HepG2 (cell line): ENCODE data around the gene GLE1. TPM values are rescaled to one million over a fixed set of nuclear protein-coding genes. Genes with fewer than 3 reads are reported as not detected.

ENCODE experiments used
- ATAC-seq: fragments of 200-7000 bp; cut with Tn5 transposase; 3 replicates; pipeline ENCODE4 v1.9.1; 2020; ENCODE audit warnings: mild to moderate bottlenecking, moderate library complexity
- BruUV-seq: library from RNA; stranded (reverse); fragments of 400-500 nt; replicated peaks from 2 replicates; lab custom pipeline; 2021; lab: Mats Ljungman, UMichigan
- CTCF ChIA-PET: fragments of 300-600 bp; formaldehyde crosslinking; extraction: SDS; loops from one replicate; lab custom pipeline; 2021; ENCODE audit warnings: low total read pairs, inconsistent platforms, low intra/inter-chr PET ratio; lab: Yijun Ruan, JAX
- POLR2A ChIA-PET: fragments of 350-600 bp; sonication (Branson Sonifier 250); formaldehyde crosslinking; loops from one replicate; lab custom pipeline; 2020; ENCODE audit warnings: antibody characterized with exemption, inconsistent platforms; lab: Yijun Ruan, JAX
- DNase-seq: peaks from one replicate; pipeline ENCODE4 v3.0.0-alpha.2; 2015; ENCODE audit warnings: low spot score
- FAIRE-seq: peaks from 3 replicates; lab custom pipeline; 2011; peaks lifted over from hg19 to GRCh38; lab: Jason Lieb, UNC
- H2AFZ ChIP-seq: one replicate; pipeline ENCODE4 v1.6.1; 2011; ENCODE audit warnings: low read length, inconsistent platforms
- H3K27ac ChIP-seq: fragments of 300-600 bp; 3 replicates; pipeline ENCODE4 v1.8.0; 2011; ENCODE audit warnings: mixed run types, mild to moderate bottlenecking, mixed read lengths, low read length, inconsistent platforms; ENCODE audit not compliant: insufficient read depth; ENCODE audit errors: extremely low read length
- H3K27me3 ChIP-seq, 2 experiments: fragments of 200-600 bp in 1 of 2; 2 replicates in 1 of 2; 3 replicates in 1 of 2; pipeline versions ENCODE4 v1.6.0 to v1.8.0; 2011; ENCODE audit warnings: low read length in 2 of 2, mild to moderate bottlenecking in 2 of 2, moderate library complexity in 2 of 2, inconsistent platforms in 1 of 2; ENCODE audit not compliant: insufficient read depth in 2 of 2, control insufficient read depth in 1 of 2
- H3K36me3 ChIP-seq, 2 experiments: fragments of 200-600 bp in 1 of 2; replicated peaks in 1 of 2; 2 replicates in 1 of 2; 3 replicates in 1 of 2; pipeline versions ENCODE4 v1.5.1 to v1.8.0; 2011; ENCODE audit warnings: low read length in 2 of 2, inconsistent platforms in 1 of 2; ENCODE audit not compliant: insufficient read depth in 2 of 2, control insufficient read depth in 1 of 2
- H3K4me1 ChIP-seq: 2 replicates; pipeline ENCODE4 v1.5.1; 2012; ENCODE audit warnings: low read length, inconsistent platforms; ENCODE audit not compliant: insufficient read depth
- H3K4me2 ChIP-seq: 2 replicates; pipeline ENCODE4 v1.6.0; 2011; ENCODE audit warnings: low read depth, low read length, inconsistent platforms
- H3K4me3 ChIP-seq, 3 experiments: fragments of 200-600 bp in 1 of 3; sonication (generic), shearing (Covaris generic) in 1 of 3; replicated peaks in 1 of 3; 2 replicates each; pipeline ENCODE4 v1.5.1; 2011 to 2016; ENCODE audit warnings: low read length in 3 of 3, inconsistent platforms in 2 of 3, low read depth in 2 of 3, mild to moderate bottlenecking in 2 of 3, control low read depth in 1 of 3, mixed read lengths in 1 of 3; ENCODE audit not compliant: insufficient read depth in 1 of 3
- H3K79me2 ChIP-seq: one replicate; pipeline ENCODE4 v1.6.1; 2011; ENCODE audit warnings: low read length, inconsistent platforms; ENCODE audit not compliant: insufficient read depth
- H3K9ac ChIP-seq: 2 replicates; pipeline ENCODE4 v1.6.0; 2011; ENCODE audit warnings: mild to moderate bottlenecking, low read depth, low read length, inconsistent platforms; ENCODE audit not compliant: insufficient read depth
- H3K9me3 ChIP-seq: 2 replicates; pipeline ENCODE4 v1.5.1; 2012; ENCODE audit warnings: mild to moderate bottlenecking, low read length
- H4K20me1 ChIP-seq: 2 replicates; pipeline ENCODE4 v1.6.0; 2011; ENCODE audit warnings: inconsistent platforms, mild to moderate bottlenecking, low read length, moderate library complexity; ENCODE audit not compliant: insufficient read depth
- AKAP8 ChIP-seq: sonication (generic); formaldehyde crosslinking; IDR thresholded peaks from 2 replicates; pipeline ENCODE4 v1.5.1; 2020; ENCODE audit warnings: mild to moderate bottlenecking, missing genetic modification reagents
- ATF6 ChIP-seq: sonication (generic); formaldehyde crosslinking; conservative IDR thresholded peaks from 2 replicates; pipeline ENCODE4 v1.4.0; 2020; ENCODE audit warnings: missing genetic modification reagents
- CBX2 ChIP-seq, 2 experiments: fragments of 200-600 bp in 1 of 2; sonication (generic); formaldehyde crosslinking in 1 of 2; IDR thresholded peaks; 2 replicates each; pipeline versions ENCODE4 v1.7.0 to v1.8.1; 2018 to 2022; ENCODE audit warnings: low read depth in 2 of 2, low read length in 1 of 2, mild to moderate bottlenecking in 1 of 2, missing genetic modification reagents in 1 of 2
- IRF9 ChIP-seq: sonication (generic); formaldehyde crosslinking; IDR thresholded peaks from 2 replicates; pipeline ENCODE4 v1.8.0; 2022; ENCODE audit warnings: missing genetic modification reagents, mild to moderate bottlenecking, borderline replicate concordance
- NR2F6 ChIP-seq, 2 experiments: IDR thresholded peaks; 2 replicates each; pipeline ENCODE4 v1.6.1; 2016; ENCODE audit warnings: antibody characterized with exemption in 1 of 2, mild to moderate bottlenecking in 1 of 2
- REL ChIP-seq: sonication (generic); formaldehyde crosslinking; conservative IDR thresholded peaks from 2 replicates; pipeline ENCODE4 v1.8.0; 2022; ENCODE audit warnings: mild to moderate bottlenecking, missing genetic modification reagents, moderate library complexity
- SAFB2 ChIP-seq: sonication (generic); formaldehyde crosslinking; IDR thresholded peaks from 2 replicates; pipeline ENCODE4 v1.5.1; 2020; ENCODE audit warnings: missing genetic modification reagents, low read depth, mild to moderate bottlenecking, borderline replicate concordance
- SMYD3 ChIP-seq: sonication (generic); formaldehyde crosslinking; IDR thresholded peaks from 2 replicates; pipeline ENCODE4 v1.8.1; 2023; ENCODE audit warnings: mild to moderate bottlenecking, missing genetic modification reagents
- ZBTB21 ChIP-seq: sonication (generic); formaldehyde crosslinking; IDR thresholded peaks from 2 replicates; pipeline ENCODE4 v1.4.0; 2020; ENCODE audit warnings: missing genetic modification reagents
- ZFP37 ChIP-seq: sonication (generic); formaldehyde crosslinking; IDR thresholded peaks from 2 replicates; pipeline ENCODE4 v1.4.0; 2020; ENCODE audit warnings: missing genetic modification reagents, borderline replicate concordance
- ZNF563 ChIP-seq: sonication (generic); formaldehyde crosslinking; IDR thresholded peaks from 2 replicates; pipeline ENCODE4 v1.8.0; 2022; ENCODE audit warnings: mild to moderate bottlenecking, moderate library complexity, missing genetic modification reagents
- ZNF570 ChIP-seq: sonication (generic); formaldehyde crosslinking; IDR thresholded peaks from 2 replicates; pipeline ENCODE4 v1.4.0; 2020; ENCODE audit warnings: mild to moderate bottlenecking, missing genetic modification reagents, borderline replicate concordance
- ZNF792 ChIP-seq: IDR thresholded peaks from 2 replicates; pipeline ENCODE4 v1.6.1; 2016
- WGBS: methylation state at CpG from one replicate; pipeline ENCODE4 v1.1.6; 2017; ENCODE audit warnings: low lambda C conversion rate; 5-methylcytosine and 5-hydroxymethylcytosine counted together
- in situ Hi-C: cut with HindIII; loops from 2 replicates; pipeline ENCODE4 v1.10.0; 2017; ENCODE audit warnings: low pct_unique_long_range_greater_than_20kb; ENCODE audit not compliant: extremely low pct_ligation_motif_present
- intact Hi-C: fragments of 100-400 bp; cut with micrococcal nuclease; formaldehyde crosslinking; loops from one replicate; pipeline ENCODE4 v1.10.0; 2022; ENCODE audit not compliant: unreplicated experiment
- polyA plus RNA-seq, 8 experiments: library from polyadenylated mRNA; depleted of rRNA in 3 of 8; stranded (reverse) in 7 of 8; unstranded in 1 of 8; fragments of >200 nt; fragmentation: Illumina TruSeq in 4 of 8; extraction: Trizol in 4 of 8; gene quantifications; 2 replicates each; pipeline versions ENCODE4 v1.2.1 to v1.2.3, GENCODE V29; 2011 to 2016; ENCODE audit warnings: low read depth in 4 of 8, missing spikeins in 1 of 8, mixed read lengths in 1 of 8; ENCODE audit not compliant: insufficient read depth in 1 of 8
- total RNA-seq, 5 experiments: library from RNA; depleted of rRNA; stranded (reverse); fragments of >200 nt; fragmentation: Illumina TruSeq; extraction: Trizol; gene quantifications; 2 replicates each; pipeline ENCODE4 v1.2.3, GENCODE V29; 2016; ENCODE audit warnings: low read depth in 1 of 5

The GLE1 gene
- total and polyA plus RNA-seq, 2 of the 13 experiments (the other 11 are each of a cell fraction or from before 2014, with no cell fraction given), result 14.7 to 28.8 TPM

GRCh38 chr9:128577206-128577605 is 72.7 kb downstream of the GLE1 start:
- DNase-seq, result no peak
- Histone ChIP-seq H3K4me2 (no peak overlapping the region), H3K79me2 (no peaks in the 10 kb centered on the region), H3K4me1 (no peaks in the 10 kb centered on the region), H4K20me1 (no peaks in the 10 kb centered on the region), H3K9me3 (no peaks in the 10 kb centered on the region), H3K4me3 (no peak overlapping the region), H3K27ac (no peak overlapping the region), H3K27me3 (no peaks in the 10 kb centered on the region), H3K9ac (no peak overlapping the region), H3K36me3 (peaks cover 35 to 76% of the 10 kb centered on the region in 2 experiments), H2AFZ (no peak overlapping the region)
- no peak for FAIRE-seq
- TF ChIP-seq SAFB2 (CRISPR knock-in tag) (no peak), AKAP8 (CRISPR knock-in tag) (no peak), ATF6 (CRISPR knock-in tag) (no peak), ZBTB21 (no peak), SMYD3 (CRISPR knock-in tag) (no peak), NR2F6 (IDR thresholded peaks at IDR 0.05) (no peak), NR2F6 (CRISPR knock-in tag; IDR thresholded peaks at IDR 0.05) (no peak)
- in situ Hi-C loops (no loop called here), intact Hi-C loops (no loop called here)
- 75% methylated on average over 6 of the region's 8 CpGs for WGBS
- CTCF ChIA-PET, result no interaction called here
- ATAC-seq, result no peak
- POLR2A ChIA-PET, result no interaction called here
- no TSS peak for BruUV-seq

GRCh38 chr9:128579194-128579593 is 74.7 kb downstream of the GLE1 start:
- no peak overlapping the region for H3K4me3 ChIP-seq
- no peaks in the 10 kb centered on the region for H4K20me1 ChIP-seq
- in situ Hi-C loops, result no loop called here
- no peaks in the 10 kb centered on the region for H3K9me3 ChIP-seq
- TF ChIP-seq ZNF563 (no peak), IRF9 (CRISPR knock-in tag) (no peak), ZNF570 (CRISPR knock-in tag) (no peak), ZNF792 (CRISPR knock-in tag) (no peak), REL (CRISPR knock-in tag) (no peak), CBX2 (IDR thresholded peaks at IDR 0.05; ENCODE audit: low read depth, low read length) (no peak), CBX2 (CRISPR knock-in tag; IDR thresholded peaks at IDR 0.05; ENCODE audit: low read depth) (no peak), ZFP37 (CRISPR knock-in tag) (no peak)
- H3K9ac ChIP-seq, result no peak overlapping the region
- H3K79me2 ChIP-seq, result no peaks in the 10 kb centered on the region
- H3K4me1 ChIP-seq, result no peaks in the 10 kb centered on the region
- BruUV-seq, result no TSS peak
- ChIA-PET CTCF (no interaction called here), POLR2A (interaction anchor here (1.3 kb wide), 1 partner anchor 22 kb away, joined by 3 read pairs; no protein-coding TSS in a partner anchor)
- no peak for ATAC-seq
- intact Hi-C loops, result no loop called here
- H3K4me2 ChIP-seq, result no peak overlapping the region
- no peak for DNase-seq
- no peak overlapping the region for H2AFZ ChIP-seq
- peaks cover 43 to 92% of the 10 kb centered on the region in 2 experiments for H3K36me3 ChIP-seq
- no peak overlapping the region for H3K27ac ChIP-seq
- H3K27me3 ChIP-seq, result no peaks in the 10 kb centered on the region
- 97% methylated on average over 1 of the region's 1 CpG for WGBS
- no peak for FAIRE-seq
